GM12892 (cell line): ENCODE data around the gene DNAJB7.
"Not testable (repeated sequence)": the region's sequence is repeated elsewhere in the genome, so short reads cannot be mapped to it uniquely, and the experiment has no call there.

ENCODE experiments used
- DNase-seq: peaks from one replicate; pipeline ENCODE4 v3.0.0; 2011; ENCODE audit not compliant: insufficient read length
- FAIRE-seq: peaks from 2 replicates; lab custom pipeline; 2011; peaks lifted over from hg19 to GRCh38; lab: Jason Lieb, UNC
- POLR2A ChIP-seq: IDR thresholded peaks from 2 replicates; pipeline ENCODE4 v1.6.1; 2011; ENCODE audit warnings: low read depth, low read length, control low read depth
- POLR2AphosphoS5 ChIP-seq: IDR thresholded peaks from 2 replicates; pipeline ENCODE4 v1.6.1; 2011; ENCODE audit warnings: low read depth, low read length, control low read depth
- TAF1 ChIP-seq: IDR thresholded peaks from 2 replicates; pipeline ENCODE4 v1.6.1; 2011; ENCODE audit warnings: low read depth, mild to moderate bottlenecking, control low read depth, low read length, borderline replicate concordance

DNAJB7 gene

DNA sequence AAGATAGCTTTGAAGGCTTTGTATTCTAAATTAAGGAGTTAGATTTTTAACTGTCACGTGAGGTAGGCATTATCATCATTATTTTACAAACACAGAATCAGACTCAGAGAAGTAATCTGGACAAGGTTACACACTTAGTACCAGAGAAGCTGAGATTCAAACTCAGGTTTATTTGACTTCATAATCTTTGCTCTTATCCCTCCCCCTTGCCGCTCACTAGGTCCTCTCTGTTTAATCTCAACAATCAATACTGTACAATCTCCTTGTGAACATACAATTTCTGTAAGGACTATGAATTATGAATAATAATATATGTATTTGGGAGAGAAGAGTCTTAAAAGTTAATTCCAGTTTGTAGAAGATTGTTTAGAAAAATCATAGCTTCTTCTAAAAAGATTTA, 5.2 kb upstream of the DNAJB7 start:
- no peak for FAIRE-seq
- TF ChIP-seq TAF1 (no peak), POLR2A (no peak), POLR2AphosphoS5 (no peak)
- no peak for DNase-seq

DNA sequence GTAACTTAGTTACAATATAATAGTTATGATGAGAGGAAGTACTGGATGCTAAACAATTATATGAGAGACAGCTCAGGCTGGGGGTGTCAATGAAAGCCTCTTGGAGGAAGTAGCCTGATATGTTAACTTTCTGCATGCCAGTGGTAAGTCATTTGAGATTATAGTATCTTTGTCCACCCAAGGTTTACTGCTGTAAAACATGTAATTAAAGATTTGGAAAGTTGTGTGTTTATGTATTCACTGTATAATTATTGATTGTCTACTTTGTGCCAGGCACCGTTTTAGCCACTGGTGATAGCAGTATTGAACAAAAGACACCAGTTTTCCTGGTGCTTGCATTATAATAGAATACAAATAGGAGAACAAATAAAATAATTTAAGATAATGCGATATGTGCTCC, 624 bp upstream of the DNAJB7 start:
- no peak for FAIRE-seq
- no peak for DNase-seq
- no peak for TF ChIP-seq POLR2AphosphoS5
- no peak for TF ChIP-seq TAF1
- TF ChIP-seq POLR2A, result no peak

DNA sequence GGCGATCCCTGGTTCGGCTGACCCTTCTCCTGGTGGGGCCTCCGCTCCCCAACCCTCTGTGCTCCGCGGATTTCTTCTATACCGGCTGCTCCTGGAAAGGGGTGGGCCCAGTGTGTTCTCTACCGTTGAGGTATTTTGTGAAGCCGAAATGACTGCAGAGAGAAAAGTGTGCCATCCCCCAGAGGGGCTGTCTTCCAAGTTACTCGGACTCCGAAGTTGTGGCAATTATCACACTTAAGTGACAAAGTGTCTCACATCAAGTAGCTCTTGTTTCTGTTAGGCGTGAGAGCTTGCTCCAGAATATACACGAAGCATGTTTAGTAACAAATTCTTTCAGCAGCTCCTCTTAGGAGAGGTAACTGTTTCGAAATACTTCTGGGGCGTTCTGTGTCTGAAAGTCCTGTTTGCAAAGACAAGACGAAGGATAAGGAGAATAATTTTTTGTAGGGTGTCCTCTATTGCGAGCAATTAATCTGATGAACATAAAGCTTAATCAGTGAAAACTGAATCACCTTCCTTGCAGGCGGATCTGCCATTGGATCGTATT, 4.5 kb downstream of the DNAJB7 start:
- DNase-seq, result no peak
- FAIRE-seq, result no peak
- TF ChIP-seq POLR2A (no peak), TAF1 (no peak), POLR2AphosphoS5 (no peak)

DNA sequence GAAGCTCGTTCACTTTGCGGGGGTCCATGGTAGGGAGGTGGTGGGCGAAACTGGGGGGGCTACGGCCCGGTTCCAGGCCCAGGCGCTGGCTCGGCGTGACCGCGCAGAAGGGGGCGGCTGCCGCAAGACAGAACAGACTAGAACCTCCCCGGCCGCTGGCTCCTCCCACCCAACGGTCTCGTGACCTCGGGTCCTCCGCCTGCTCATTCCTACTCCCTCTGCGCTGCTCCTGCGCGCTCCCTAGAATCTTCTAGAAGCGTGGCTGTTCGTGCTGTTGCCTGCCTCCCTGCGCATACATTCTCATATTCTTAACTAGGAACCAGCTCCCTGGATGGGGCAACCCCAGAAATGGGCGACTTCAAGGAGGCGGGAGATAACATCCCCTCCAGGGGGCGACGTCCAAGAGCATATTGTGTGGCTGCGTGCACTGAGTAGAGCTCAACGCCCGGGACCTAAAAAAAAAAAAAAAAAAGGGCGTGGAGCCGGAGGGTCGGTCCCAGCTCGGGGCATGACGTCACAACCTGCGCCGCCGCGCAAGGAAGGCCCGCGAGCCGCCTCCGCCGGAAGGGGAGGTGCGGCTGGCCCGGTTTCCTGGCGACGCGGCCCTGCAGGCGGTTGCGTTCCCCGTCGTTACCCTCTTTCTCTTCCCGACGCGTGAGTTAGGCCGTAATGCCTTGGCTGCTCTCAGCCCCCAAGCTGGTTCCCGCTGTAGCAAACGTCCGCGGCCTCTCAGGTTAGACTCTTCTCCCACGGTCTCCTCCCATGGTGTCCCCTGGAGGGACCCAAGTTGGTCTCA, 5.2 kb downstream of the DNAJB7 start, which contains the start of the genes ST13 and XPNPEP3:
TSS of gene ST13 (minus strand) at position 127 of the 796 bp plus-strand sequence. CDS start at position 28, 99 bp downstream.
TSS of gene XPNPEP3 (plus strand) at position 636 of the 796 bp plus-strand sequence. CDS start at position 670, 34 bp downstream.
- peak; percentile 75 for DNase-seq
- TF ChIP-seq POLR2AphosphoS5, result peak; percentile 67
- TF ChIP-seq TAF1, result peak; percentile 63; the same call in 1 of the 2 replicates
- peak; percentile 80 for TF ChIP-seq POLR2A
- FAIRE-seq, result peak; percentile 99

DNA sequence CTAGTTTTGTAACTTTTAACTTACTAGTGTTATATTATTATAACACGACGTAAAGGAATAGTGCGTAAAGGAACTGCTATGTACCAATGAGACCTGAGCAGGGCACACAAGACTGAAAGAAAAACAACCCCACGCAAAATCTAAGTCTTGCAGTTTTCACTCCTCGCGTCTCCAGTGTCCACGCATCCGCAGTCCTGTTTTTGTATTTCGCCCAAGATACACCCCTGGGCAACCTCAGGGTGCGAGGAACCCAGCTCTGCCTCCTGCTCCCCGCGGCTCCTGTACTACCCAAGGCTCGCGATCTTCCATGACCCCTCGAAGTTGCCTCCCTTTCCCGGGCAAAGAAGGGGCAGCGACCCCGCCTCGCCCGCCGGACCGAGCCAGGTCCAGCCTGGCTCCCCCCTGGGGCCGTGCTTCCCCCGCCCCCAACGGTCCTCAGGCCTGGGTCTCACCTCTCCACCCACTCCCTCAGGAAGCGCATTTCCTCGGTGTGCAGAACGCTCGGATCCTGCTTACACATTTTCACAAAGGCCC, 5.9 kb downstream of the DNAJB7 start:
- DNase-seq (no peak), FAIRE-seq (peak; percentile 17)
- TF ChIP-seq POLR2A (no peak), POLR2AphosphoS5 (no peak)

DNA sequence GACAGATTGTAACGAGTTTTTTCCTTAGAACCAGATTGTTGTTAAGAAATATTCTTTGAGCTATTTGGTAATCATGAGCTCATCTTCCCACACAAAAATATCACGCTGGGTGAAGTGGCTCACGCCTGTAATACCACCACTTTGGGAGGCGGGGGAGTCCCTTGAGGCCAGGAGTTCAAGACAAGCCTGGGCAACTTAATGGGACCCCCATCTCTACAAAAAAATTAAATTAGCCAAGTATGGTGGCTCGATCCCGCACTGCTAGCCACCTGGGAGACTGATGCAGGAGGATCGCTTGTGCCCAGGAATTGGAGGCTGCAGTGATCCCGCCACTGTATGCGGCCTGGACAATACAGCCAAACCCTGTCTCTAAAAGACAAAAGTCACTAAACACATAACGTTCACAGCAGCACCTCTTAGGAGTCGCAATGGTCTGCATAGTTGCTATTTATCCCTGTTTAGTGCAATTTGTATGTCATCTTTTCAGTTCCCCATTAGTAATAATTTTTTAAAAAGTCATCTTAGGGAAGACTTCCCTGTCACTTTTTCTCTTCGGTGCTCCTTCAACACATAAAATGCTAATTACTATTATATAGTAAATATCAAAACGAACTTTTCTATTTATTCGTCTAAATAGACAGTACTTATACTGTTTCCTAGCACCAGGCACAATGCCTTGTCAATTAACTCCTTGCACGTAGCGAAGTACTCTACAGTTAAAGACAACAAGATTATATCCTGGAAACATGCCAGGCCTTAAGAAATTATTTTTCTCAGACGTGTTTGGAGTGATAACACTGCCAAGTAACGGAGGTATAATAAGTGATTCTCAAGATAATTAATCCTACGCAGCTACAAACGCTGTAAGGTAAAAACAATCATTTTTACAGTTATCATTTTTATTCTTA, 6.6 kb downstream of the DNAJB7 start:
- DNase-seq, result no peak
- FAIRE-seq, result peak; percentile 40

DNA sequence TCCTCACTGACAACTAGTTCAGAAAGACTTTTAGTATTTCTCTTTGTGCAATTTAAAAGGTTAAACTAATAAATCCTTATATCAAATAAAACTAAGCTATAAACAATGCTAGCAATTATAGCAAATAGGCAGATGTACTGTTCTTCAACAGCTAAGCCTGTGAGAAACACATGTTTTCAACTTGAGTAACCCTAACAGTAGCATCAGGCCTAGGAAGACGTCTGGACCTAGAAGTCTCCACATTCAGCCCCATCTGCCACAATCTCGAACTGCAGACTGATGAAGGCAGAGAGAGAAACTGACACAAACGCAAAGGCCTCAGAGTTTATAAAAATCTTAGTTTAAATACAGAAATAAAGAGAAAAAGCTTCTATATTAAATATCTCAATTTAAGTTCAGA, 8.0 kb downstream of the DNAJB7 start:
- DNase-seq (no peak), FAIRE-seq (no peak)
- TF ChIP-seq TAF1 (no peak), POLR2AphosphoS5 (no peak), POLR2A (no peak)

More for the DNA sequence above, 6.6 kb downstream of the DNAJB7 start:
- no peak for TF ChIP-seq POLR2AphosphoS5
- TF ChIP-seq TAF1, result no peak
- TF ChIP-seq POLR2A, result no peak

DNA sequence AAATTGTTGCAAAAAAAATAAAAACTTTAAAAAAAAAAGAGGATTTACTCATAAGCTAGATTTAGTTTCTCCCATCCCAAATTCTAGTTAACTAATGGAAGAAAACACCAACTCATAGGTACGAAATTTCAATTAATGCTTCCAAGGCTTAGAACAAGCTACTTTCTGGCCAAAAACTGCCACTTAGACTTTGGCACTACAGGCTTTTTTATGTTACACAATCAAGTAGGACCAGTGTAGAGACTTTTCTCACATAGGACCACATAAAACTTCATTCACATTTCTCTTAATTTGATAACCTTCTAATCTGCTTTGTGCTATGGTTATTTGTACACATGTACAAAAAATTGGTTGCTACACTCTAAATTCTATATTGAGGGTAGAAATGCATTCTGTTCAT, 8.6 kb downstream of the DNAJB7 start:
- TF ChIP-seq POLR2A (no peak), TAF1 (no peak), POLR2AphosphoS5 (no peak)
- no peak for DNase-seq
- FAIRE-seq, result no peak

DNA sequence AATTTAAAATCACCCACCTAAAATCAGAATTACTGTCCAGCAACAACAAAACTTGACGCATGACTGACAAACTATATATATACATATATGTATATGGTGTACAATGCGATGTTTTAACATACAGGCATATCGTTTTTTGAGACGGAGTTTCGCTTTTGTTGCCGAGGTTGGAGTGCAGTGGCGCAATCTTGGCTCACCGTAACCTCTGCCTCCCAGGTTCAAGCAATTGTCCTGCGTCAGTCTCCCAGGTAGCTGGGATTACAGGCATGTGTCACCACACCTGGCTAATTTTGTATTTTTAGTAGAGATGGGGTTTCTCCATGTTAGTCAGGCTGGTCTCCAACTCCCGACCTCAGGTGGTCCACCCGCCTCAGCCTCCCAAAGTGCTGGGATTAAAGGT, 16.1 kb downstream of the DNAJB7 start:
- not testable (repeated sequence) for FAIRE-seq, DNase-seq

DNA sequence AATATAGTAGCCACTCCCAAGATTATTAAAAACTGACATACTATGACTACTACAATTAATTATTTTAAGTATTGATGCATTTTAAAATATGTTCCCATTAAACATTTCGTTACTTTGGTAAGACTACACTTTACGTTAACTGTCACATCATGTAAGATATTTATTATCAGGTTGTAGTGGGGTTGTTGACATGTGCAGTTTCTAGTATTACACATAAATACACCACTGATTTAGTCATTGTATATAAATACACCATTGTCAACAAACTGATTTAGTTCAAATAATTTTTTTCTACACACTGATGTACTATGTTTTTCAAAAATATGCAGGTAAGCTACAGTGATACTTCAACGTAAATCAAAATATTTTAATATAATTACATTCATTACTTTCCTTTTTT, 17.0 kb downstream of the DNAJB7 start:
- FAIRE-seq (no peak), DNase-seq (no peak)
- no peak for TF ChIP-seq POLR2A
- TF ChIP-seq POLR2AphosphoS5, result no peak
- TF ChIP-seq TAF1, result no peak

DNA sequence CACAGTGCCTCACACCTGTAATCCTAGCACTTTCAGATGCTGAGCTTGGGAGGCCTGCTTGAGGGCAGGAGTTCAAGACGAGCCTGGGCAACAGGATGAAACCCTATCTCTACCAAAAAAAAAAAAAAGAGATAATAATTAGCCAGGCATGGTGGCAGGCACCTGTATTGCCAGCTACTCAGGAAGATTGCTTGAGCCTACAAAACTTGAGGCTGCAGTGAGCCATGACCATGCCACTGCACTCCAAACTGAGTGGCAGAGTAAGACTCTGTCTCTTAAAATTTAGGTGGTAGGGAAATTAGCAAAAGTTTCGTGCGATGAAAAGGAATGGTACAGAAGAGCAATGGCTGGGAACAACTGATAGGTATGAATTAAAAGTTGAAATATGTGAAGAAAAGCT, 23.4 kb downstream of the DNAJB7 start:
- TF ChIP-seq POLR2AphosphoS5, result no peak
- no peak for TF ChIP-seq POLR2A
- no peak for TF ChIP-seq TAF1
- no peak for FAIRE-seq
- no peak for DNase-seq
